Neutrophil (primary cell): ENCODE data around the gene SLC46A2.

Experiments used
- H3K27ac ChIP-seq: fragments of 200-600 bp; sonication (generic); 2 replicates; pipeline ENCODE4 v1.5.1; 2016; ENCODE audit warnings: mild to moderate bottlenecking, moderate library complexity
- H3K27me3 ChIP-seq: fragments of 200-600 bp; sonication (generic); 2 replicates; pipeline ENCODE4 v1.6.0; 2016; ENCODE audit warnings: mild to moderate bottlenecking
- H3K36me3 ChIP-seq: fragments of 200-600 bp; sonication (generic); 2 replicates; pipeline ENCODE4 v1.5.1; 2017
- H3K4me1 ChIP-seq, 2 experiments: fragments of 200-600 bp in 1 of 2; sonication (generic) in 1 of 2; 1 replicate in 1 of 2; 2 replicates in 1 of 2; pipeline versions ENCODE4 v1.5.1 to v1.6.1; 2013 to 2016; ENCODE audit warnings: low read depth in 1 of 2, low read length in 1 of 2, mild to moderate bottlenecking in 1 of 2, moderate library complexity in 1 of 2; ENCODE audit not compliant: control insufficient read depth in 1 of 2, insufficient read depth in 1 of 2
- H3K4me3 ChIP-seq, 2 experiments: fragments of 200-600 bp in 1 of 2; sonication (generic) in 1 of 2; 1 replicate in 1 of 2; 2 replicates in 1 of 2; pipeline ENCODE4 v1.5.1; 2013 to 2016; ENCODE audit warnings: low read depth in 1 of 2, low read length in 1 of 2, mild to moderate bottlenecking in 1 of 2, moderate library complexity in 1 of 2
- H3K9me3 ChIP-seq: fragments of 200-600 bp; sonication (generic); 2 replicates; pipeline ENCODE4 v1.5.1; 2016
- CTCF ChIP-seq: fragments of 200-600 bp; sonication (generic); IDR thresholded peaks from 2 replicates; pipeline ENCODE4 v1.5.1; 2016; ENCODE audit warnings: antibody characterized with exemption

The SLC46A2 gene

GRCh38 chr9:112846528-112847488, 43.9 kb downstream of the SLC46A2 start:
- H3K4me1 ChIP-seq, result peaks cover 36 to 40% of the 10 kb centered on the region in 2 experiments
- H3K9me3 ChIP-seq, result no peaks in the 10 kb centered on the region
- H3K36me3 ChIP-seq, result no peaks in the 10 kb centered on the region
- H3K4me3 ChIP-seq, result no peak overlapping the region
- H3K27ac ChIP-seq, result no peak overlapping the region
- H3K27me3 ChIP-seq, result no peaks in the 10 kb centered on the region
- no peak for TF ChIP-seq CTCF

- Histone ChIP-seq H3K27me3 (no peaks in the 10 kb centered on the region), H3K4me3 (no peak overlapping the region), H3K27ac (no peak overlapping the region), H3K4me1 (peaks cover 25 to 26% of the 10 kb centered on the region in 2 experiments), H3K9me3 (no peaks in the 10 kb centered on the region), H3K36me3 (peaks cover 6% of the 10 kb centered on the region)
- peak; percentile 98 for TF ChIP-seq CTCF
These were observed 45.7 kb downstream of the SLC46A2 start for GRCh38 chr9:112844771-112845542.

GRCh38 chr9:112842555-112842954, 48.1 kb downstream of the SLC46A2 start:
- Histone ChIP-seq H3K4me1 (peaks cover 4 to 7% of the 10 kb centered on the region in 2 experiments), H3K9me3 (no peaks in the 10 kb centered on the region), H3K36me3 (peaks cover 20% of the 10 kb centered on the region), H3K27ac (no peak overlapping the region), H3K27me3 (no peaks in the 10 kb centered on the region), H3K4me3 (no peak overlapping the region)
- no peak for TF ChIP-seq CTCF

GRCh38 chr9:112841261-112841660, 49.4 kb downstream of the SLC46A2 start:
- Histone ChIP-seq H3K4me1 (peaks cover 4 to 7% of the 10 kb centered on the region in 2 experiments), H3K36me3 (peaks cover 30% of the 10 kb centered on the region), H3K27me3 (no peaks in the 10 kb centered on the region), H3K27ac (no peak overlapping the region), H3K4me3 (no peak overlapping the region), H3K9me3 (no peaks in the 10 kb centered on the region)
- no peak for TF ChIP-seq CTCF

GRCh38 chr9:112839331-112839730, 51.3 kb downstream of the SLC46A2 start:
- TF ChIP-seq CTCF, result no peak
- peaks cover 33% of the 10 kb centered on the region for H3K36me3 ChIP-seq
- H3K4me1 ChIP-seq, result no peaks in the 10 kb centered on the region
- H3K27me3 ChIP-seq, result no peaks in the 10 kb centered on the region
- no peaks in the 10 kb centered on the region for H3K9me3 ChIP-seq
- no peak overlapping the region for H3K4me3 ChIP-seq
- H3K27ac ChIP-seq, result no peak overlapping the region
